Ovary (tissue), 3 donors: ENCODE measurements around the gene CPT1B.

Experiments
- CTCF ChIP-seq, 3 donors: fragments of 450-650 bp in 2 of 3; fragments of 200-600 bp in 1 of 3; IDR thresholded peaks; one replicate each; pipeline versions ENCODE4 v1.5.1 to v1.8.0; 2016 to 2022; ENCODE audit warnings: antibody characterized with exemption in 3 of 3, mild to moderate bottlenecking in 1 of 3
- EP300 ChIP-seq: sonication (generic); formaldehyde crosslinking; IDR thresholded peaks from one replicate; pipeline ENCODE4 v1.6.1; 2017; ENCODE audit warnings: antibody characterized with exemption
- POLR2A ChIP-seq: fragments of 450-650 bp; IDR thresholded peaks from one replicate; pipeline ENCODE4 v1.6.1; 2017; ENCODE audit warnings: antibody characterized with exemption, mild to moderate bottlenecking, moderate library complexity
- donor health status: DM: no; HTN: no; CAD: no.

- TF ChIP-seq CTCF (IDR thresholded peaks at IDR 0.05) (no peak), EP300 (no peak), POLR2A (no peak)
These were observed 3.1 kb upstream of the CPT1B start for GRCh38 chr22:50581031-50581949.
